NK-92 treated with Interleukin-12 subunit alpha and Interleukin-12 subunit beta, amount 100 ng/mL, for 24 hours (cell line): Measurements from ENCODE around the gene ACSS1.

Experiments used
- DNase-seq: peaks from one replicate; lab custom pipeline; 2025; lab: John Stamatoyannopoulos, UW

The ACSS1 gene

GRCh38 chr20:25058051-25058846 is at the start of gene ACSS1:
TSS of gene ACSS1 (minus strand) at chr20:25058139. CDS start at chr20:25058102, 37 bp downstream.
- peak; percentile 64 for DNase-seq

- DNase-seq = no peak
These were observed 45.6 kb upstream of the ACSS1 start for GRCh38 chr20:25103526-25103925.

GRCh38 chr20:25100914-25101313 is 43.0 kb upstream of the ACSS1 start:
- no peak for DNase-seq

GRCh38 chr20:25099601-25100140 is 41.7 kb upstream of the ACSS1 start:
- no peak for DNase-seq

- DNase-seq = no peak
These were observed 39.6 kb upstream of the ACSS1 start for GRCh38 chr20:25097498-25097897.

GRCh38 chr20:25090492-25091429 is 32.8 kb upstream of the ACSS1 start:
- peak; percentile 70 for DNase-seq

GRCh38 chr20:25089662-25090061 is 31.7 kb upstream of the ACSS1 start:
- no peak for DNase-seq

GRCh38 chr20:25089096-25089495 is 31.2 kb upstream of the ACSS1 start:
- no peak for DNase-seq

GRCh38 chr20:25088267-25088666 is 30.3 kb upstream of the ACSS1 start:
- DNase-seq = no peak

- DNase-seq = no peak
These were observed 29.4 kb upstream of the ACSS1 start for GRCh38 chr20:25087186-25087929.

GRCh38 chr20:25085756-25086495 is 28.0 kb upstream of the ACSS1 start:
- DNase-seq = no peak

- no peak for DNase-seq
These were observed 26.8 kb upstream of the ACSS1 start for GRCh38 chr20:25084626-25085187.

GRCh38 chr20:25083773-25084625 is 26.1 kb upstream of the ACSS1 start:
- DNase-seq = no peak

- no peak for DNase-seq
These were observed 25.3 kb upstream of the ACSS1 start for GRCh38 chr20:25083141-25083772.

GRCh38 chr20:25082498-25082873 is 24.5 kb upstream of the ACSS1 start:
- no peak for DNase-seq

GRCh38 chr20:25081730-25082497 is 24.0 kb upstream of the ACSS1 start, which contains the start of gene VSX1:
TSS of gene VSX1 (minus strand) at chr20:25082141. CDS start at chr20:25082096, 45 bp downstream.
- no peak for DNase-seq

GRCh38 chr20:25081065-25081729 is 23.3 kb upstream of the ACSS1 start:
- no peak for DNase-seq

GRCh38 chr20:25079171-25079570 is 21.2 kb upstream of the ACSS1 start:
- DNase-seq = no peak
